COLO668 (cell line): Measurements from ENCODE around the gene GALNT18.
A peak's percentile ranks its signal among the peaks of the same experiment; 100 is the strongest.

Experiments used
- DNase-seq: peaks from one replicate; lab custom pipeline; 2025; ENCODE audit not compliant: unreplicated experiment; lab: John Stamatoyannopoulos, UW

Gene GALNT18

DNA sequence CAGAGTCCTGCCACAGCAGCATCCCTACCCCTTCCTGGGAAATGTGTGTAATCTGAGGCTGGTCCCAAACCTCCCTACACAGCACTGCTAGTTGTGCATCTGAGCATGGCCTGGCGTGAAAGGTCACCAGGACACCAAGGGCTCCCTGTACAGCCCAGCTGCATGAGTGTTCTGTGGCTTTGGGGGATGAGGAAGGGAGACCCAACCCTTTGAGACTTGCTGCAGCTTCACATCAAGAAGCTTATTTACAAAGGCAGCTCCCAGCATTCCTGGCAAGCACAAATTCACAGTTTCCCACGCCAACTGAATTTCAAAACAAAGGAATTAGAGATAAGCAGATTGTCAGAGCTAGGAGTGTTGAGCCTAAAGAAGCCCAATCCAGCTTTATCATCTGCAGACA lies 301.0 kb downstream of the GALNT18 start:
- DNase-seq, result no peak

DNA sequence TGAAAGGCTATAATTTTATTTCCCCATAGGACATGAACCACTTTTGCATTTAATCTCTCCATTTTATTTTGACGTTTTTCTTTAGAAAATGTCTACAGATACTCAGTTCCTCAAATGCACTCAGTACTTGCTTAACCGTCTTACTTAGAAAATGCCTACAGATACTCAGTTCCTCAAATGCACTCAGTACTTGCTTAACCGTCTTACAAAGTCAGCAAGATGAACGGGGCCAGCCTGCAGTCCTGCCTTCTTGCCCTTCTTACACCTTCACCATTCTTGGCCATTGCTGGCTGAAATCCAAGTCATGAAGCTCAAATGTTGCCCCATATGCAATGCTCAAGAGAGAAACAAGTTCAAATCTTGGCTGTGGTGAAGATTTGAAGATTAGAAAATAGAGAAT lies 302.8 kb downstream of the GALNT18 start:
- DNase-seq, result no peak

DNA sequence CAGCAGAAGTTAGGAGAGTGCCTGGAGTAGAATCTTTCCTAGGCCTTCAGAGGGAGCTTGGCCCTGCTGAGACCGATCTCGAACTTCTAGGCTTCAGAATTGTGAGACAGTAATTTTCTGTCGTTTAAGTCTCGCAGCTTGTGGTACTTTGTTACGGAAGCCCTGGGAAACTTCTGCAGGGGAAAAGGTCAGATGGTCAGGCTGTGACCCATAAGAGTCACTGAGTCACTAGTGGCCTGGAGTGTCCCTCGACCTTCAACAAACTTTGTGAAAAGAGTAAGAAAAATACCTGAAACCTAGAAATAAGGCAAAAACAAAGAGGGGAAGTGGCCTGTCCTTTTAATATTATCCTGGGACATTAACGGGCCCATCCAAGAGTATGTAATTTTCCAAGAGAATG lies 303.3 kb downstream of the GALNT18 start:
- DNase-seq, result no peak

DNA sequence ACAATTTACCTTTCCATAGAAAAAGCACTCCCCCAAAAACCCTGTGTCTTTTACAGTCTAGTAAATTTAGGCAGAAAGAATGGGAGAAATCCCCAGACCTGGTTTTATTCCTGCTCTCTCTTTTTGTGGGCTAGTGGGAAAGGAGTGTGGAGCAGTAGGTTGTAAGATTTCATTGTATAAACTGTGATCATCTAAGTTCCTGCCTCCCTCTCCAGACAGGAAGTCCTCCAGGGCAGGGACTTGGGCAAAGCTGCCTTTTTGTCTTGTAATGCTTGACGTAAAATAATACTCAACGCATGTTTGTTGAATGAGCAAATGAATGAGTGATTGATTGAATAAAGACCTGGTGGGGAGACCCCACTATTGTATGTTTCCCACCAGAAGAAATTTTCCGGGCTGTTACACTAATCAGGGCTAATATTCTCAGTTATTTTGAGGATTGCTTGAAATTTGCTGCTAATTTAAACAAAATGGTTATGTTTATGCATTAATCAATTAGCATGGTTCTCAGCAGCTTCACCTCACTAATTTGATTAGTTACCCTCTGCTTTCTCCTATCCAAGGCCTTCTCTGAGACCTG lies 305.1 kb downstream of the GALNT18 start:
- no peak for DNase-seq

DNA sequence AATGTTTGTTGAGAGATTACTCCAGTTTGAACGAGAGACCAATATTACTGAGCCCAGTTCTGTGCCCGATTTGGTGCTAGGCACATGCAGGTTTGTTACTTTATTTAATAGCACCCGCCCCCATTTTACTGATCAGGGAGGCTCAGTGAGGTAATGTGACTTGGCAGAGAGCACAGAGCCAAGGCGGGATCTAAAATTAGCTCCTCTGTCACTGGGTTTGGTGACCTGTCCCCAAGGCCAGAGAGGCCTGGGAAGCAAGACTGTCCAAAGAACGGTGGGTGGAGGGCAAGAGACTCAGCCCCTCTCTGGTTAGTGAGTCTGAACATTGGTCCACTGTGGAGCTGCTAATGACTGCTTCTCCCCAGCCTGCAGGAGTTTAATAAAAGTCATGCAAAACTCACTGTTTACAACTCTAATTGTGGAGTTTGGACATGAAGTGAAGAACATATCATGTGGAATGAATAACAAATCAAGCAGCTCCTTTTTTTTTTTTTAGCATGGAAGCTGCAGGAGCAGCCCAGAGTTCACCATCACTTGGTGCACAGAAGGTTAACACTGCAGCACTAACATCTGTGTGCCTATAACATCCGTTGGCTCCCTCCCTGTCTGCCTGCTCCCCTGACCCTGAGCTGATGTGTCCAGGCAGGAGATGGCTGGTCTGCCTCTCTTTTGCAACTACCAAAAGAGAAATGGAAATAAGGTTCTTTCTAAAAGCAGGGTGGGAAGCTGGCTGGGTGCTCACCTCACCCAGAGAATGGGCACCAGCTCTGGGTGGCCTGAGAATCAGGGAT lies 307.7 kb downstream of the GALNT18 start:
- DNase-seq, result no peak

DNA sequence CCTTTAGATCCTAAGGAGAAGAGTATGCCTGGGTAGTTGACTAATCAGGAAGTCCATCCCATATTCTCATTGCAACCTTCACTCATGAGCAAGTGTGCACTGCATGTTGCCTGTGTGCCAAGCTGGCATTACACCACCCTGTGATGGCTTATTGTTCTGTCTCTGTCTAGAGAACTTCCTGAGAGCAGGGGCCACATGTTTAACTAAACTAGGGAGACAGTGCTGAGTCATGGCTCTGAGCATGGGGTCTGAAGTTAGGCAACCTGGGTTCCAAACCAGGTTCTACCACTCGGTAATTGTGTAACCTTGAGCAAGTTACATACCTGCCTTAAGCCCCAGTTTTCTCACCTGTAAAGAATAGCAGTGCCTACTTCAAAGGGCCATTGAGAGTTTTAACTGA lies 308.4 kb downstream of the GALNT18 start:
- peak; percentile 8 for DNase-seq

DNA sequence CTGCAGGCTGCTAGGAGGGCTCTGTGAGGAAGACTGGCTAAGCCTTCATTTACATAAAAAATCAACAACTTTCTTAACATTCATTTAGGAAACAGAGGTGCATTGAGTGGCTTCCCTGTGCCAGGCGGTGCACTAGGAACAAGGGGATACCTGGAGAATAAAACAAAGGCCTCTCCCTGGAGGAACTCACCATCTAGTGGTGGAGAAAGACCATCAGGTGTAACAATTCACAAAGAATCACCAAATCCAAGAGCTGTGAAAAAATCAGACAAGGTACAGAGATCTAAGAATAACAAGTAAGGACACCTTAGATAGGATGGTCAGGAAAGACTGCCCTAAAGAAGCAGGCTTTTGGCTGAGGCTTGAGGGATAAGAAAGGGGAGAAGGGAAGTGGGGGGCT lies 309.1 kb downstream of the GALNT18 start:
- DNase-seq, result no peak

DNA sequence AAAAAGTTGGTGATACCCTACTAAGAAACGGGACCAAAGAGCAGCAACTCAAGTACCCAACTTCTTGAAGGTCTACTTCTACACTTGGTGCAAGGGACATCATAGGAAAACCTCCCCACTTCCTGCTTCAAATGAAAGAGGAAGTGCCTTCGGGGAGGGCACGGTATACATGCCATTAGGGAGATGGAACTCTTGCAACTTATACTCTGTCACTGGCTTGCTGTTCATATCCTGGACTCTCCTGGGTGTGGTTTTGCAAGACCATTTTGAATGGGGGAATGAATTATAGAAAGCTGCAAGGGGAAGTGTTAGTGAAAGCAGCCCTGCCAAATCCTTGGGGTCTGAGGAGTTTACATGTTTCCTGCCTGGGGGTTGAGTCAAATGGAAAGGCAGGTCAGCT lies 310.6 kb downstream of the GALNT18 start:
- DNase-seq, result no peak

DNA sequence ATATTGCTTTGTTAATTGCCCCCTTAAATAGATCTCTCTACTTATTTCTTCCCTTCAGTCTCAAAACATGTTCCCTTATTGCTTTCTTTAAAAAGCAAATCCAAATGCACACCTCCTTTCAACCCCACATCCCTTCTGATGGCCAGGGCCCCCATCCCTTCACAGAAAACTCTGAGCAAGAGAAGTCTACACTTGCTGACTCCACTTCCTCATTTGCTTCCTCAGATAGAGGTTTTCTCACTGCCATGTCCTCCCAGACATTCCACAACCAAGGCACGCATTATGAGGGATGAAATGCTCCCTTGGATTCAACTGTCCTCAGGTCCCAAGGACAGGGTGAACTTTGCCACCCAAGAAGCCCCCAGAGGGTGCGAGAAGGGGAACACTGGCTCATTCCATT lies 311.9 kb downstream of the GALNT18 start:
- DNase-seq, result no peak

DNA sequence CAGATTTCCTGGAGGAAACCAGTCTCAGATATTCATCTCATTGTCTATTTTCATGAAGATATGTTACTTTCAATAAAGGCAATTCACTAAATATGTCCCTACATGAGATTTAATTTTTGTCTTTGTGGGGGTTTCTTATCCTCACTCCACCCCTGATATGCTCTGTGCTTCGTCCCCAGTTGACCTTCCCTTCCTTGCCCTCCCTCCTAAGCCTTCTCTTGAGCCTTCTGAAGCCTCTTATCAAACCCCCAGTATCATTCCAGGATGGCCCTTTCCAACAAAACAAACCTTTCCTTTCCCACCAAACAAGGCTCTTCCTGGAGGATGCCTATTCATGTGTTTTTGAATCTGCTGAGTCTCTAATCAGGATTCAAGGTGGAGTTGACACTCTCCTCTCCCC lies 313.6 kb downstream of the GALNT18 start:
- no peak for DNase-seq

DNA sequence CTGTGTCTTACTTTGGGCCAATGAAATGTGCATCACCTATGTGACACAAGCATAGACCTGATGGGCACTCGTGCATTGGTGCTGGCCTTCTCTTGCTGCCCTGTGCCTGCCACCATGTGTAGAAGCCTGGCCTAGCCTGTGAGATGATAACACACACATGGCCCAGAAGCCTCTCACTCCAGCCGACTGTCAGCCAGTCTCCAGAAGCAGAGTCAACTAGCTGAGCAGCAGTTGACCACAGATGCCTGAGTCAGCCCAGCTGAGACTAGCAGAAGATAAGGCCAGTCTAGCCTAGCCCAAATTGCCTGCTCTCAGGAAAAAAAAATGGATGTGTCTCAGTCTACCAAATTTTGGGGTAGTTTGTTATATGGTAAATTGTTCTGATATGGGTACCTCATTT lies 314.9 kb downstream of the GALNT18 start:
- DNase-seq, result no peak

DNA sequence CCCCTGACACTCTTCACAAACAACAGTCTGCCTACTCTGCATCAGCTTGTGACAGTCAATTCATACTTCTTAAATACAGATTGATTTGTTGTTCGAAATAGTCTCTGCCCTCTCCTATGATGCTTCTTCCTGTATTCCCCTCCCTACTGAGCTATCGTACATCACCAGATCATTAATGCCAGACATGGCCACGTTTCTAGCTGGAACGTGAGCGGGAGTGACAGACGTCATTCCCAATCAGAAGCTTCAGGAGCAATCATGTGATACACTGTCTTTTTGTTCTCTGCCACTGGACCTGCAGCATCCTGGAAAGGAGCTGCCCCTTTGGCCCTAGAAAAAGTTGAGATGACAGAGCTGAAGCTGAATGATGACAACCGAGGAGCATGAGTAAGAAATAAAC lies 317.3 kb downstream of the GALNT18 start:
- DNase-seq, result no peak

DNA sequence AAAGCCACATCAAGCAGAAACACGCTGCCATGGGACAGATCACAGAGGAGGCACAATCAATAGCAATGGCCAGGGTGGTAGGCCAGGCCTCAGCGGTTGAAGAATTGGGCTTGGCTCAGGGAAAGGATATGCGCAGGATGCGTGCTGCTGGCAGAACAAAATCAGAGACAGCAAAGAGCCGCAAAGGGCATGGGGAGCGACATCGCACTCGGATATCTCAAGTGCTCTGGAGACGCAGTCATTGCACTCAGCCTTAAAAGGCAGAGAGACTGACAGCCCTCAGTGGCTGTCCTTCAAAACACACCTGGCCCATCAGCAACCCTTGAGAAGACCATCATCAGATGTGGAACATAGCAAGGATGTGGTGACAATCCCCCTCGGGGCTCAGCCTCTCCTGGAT lies 319.2 kb downstream of the GALNT18 start:
- DNase-seq, result no peak

DNA sequence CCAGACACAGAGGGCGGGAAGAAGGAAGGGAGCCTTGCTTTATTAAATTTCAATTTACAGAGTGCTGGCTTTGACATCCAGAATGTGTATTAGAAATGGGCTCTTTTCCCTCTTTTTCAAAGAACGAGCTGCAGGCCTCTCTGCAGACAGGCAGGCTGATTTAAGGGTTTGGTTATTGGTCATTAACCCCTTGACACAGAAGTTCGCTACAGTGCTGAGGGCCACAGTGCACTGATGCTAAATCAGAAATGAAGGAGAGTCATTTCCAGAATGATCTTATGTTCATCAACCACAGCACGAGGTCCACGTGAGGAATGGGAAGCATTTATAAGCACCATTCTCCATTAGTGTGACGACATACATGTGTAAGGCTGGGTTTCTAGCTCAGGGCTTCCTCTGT lies 320.6 kb downstream of the GALNT18 start:
- no peak for DNase-seq

DNA sequence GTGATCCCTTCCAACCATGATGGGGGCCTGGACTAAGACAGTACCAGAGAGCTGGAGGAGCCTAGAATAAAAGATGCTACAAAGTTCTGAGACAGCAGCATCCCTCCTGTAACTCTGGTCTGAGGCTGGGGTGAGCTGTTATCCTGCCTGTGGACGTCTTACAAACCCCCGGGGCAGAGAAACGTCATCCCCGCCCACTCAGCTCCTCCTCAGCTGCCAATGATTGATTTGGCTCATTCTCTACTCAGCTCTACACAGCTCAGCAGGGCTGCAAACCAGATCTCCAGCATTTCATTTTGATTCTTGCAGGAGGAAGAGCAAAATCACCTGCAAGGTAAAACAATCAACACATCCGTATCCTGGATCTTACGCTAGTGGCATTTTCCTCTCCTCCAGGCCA lies 324.2 kb downstream of the GALNT18 start:
- no peak for DNase-seq

DNA sequence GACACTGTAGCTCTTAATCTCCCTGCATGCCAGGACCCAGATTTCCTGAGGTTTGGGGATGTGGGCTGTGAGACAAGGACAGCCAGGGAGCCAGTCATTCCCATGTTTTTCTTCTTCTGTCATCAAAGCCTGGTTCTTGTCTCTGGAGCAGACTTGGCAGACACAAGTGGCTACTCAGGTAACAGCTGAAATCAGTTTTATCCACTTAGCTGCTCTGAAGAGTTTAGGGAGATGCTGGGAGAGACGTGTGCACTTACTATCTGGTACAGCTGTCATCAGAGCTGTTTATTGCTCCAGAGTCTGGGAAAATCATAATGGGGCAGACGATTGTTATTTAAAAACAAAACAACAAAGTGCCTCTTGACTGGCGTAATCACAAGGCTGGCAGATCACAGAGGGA lies 325.4 kb downstream of the GALNT18 start:
- no peak for DNase-seq

DNA sequence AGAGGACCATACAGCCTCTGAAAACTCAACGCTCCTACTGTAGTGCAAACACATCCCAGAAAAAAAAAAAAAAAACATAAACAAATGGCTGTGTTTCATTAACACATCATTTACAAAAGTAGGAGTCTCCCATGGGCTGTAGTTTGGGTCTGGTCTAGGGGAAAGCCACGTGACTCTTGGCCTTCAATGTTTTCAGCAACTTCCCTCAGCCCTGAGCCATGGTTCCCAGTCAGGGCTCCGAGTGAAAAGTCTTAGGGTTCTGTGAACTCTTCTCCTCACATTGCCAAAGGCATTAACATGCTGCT lies 327.3 kb downstream of the GALNT18 start:
- no peak for DNase-seq

DNA sequence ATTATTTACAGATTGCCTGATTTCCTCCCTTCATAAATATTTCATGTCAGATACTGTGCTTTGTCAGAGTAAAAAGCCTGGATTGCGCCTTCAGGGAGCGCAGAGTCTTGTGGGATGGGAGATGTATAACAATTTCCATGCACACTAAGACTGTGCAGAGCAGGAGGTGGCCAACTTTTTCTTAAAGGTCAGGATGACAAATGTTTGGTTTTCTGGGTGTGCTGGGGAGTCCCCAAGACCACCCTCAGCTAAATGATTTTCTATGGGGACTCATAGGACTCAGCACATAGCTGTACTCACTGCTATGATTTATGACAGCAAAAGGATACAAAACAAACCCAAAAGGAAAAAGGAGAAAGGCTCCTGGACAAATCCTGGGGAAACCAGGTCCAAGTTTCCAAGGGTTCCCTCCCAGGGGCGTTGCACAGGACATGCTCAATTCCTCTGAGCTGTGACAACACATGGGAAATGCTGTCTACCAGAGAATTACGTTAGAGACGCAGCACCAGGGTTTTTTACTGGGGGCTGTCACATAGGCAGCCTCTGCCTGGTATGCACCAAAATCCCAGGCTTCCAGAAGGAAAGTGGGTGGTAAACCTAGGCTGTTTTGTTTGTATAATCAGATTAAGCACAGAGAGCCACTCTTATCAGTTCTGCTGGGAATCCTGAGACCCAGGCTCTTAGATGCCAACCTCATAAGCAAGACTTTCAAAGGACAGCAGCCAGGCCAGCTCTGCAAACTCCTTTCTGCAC lies 327.8 kb downstream of the GALNT18 start:
- DNase-seq, result no peak

DNA sequence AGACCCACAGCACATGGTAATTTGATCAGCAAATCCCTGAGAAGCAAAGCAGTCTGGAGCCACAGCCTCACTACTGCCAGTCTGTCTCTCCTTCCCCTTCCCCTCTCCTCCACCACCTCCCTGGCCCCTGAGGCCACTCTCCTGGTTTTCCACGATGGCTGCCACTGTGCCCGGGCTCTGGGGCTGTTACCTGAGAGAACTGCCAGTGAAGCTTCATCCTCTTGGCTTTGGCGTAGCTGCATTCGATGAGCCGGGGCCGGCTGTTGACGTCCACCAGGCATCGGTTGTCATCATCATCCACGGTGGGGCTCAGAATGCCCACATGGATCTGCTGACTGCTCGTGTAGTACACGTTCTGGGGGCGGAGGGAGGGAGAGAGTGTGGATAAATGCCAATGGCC lies 329.0 kb downstream of the GALNT18 start:
- no peak for DNase-seq

DNA sequence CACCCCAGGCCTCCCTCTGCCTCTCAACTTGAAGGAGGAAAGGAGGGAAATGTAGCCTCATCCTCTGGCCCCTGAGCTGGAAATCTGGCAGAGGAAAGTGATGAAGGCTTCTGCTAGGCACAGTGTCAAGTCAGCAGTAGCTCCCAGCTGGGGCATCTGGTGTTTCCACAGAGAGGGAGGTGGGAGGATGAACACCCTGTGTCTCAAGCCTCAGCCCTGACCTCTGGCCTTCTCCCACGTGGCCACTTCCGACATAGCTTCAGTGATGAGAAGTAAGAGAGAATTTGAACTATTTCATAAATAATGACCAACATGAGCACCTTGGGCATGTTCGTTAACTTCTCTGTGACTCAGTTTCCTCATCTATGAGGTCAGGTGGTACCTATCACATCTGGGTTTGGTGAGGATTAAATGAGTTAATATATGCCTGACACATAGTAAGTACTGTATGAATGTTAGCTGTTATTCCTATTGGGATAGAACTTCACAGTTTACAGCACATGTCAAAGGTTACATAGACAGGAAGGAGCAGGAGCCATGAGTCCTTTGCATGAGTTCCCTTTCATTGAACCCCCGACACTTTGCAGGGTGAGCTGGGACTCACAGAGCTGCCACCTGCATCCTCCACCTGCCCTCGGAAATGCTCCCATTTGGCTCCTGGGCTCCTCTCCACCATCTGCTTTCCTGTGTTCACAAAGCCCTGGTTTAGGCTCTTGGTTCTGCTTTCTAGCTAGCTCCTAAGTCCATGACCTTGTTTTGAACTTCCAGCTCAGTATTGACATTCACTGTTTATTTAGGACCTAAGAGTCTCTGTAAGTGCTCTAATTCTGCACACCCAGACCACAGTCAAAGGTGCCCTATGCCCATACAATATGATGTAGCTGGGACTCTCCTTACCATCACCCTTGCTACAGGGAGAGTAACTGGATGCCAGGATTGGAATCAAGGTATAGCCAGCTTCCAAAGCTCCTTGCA lies 330.5 kb downstream of the GALNT18 start:
- peak; percentile 78 for DNase-seq

DNA sequence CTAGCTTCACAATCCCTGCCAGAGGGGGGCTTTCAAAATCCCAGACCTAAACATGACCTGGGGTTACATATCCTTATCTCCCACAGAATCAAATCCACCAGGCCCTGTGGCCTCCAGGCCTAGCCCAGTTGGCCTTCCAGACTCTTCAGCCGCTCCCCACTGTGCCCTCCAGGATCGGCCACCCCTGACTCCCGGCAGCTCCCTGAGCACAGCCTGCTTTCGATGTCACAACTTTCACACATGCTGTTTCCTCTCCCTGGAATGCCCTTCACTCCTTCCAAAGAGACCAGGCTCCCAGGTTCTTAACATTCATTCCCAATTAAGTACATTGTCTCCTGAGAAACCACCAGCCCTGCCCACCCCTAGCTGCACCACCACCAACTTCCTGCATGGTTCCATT lies 331.5 kb downstream of the GALNT18 start:
- no peak for DNase-seq
